Stimulated activated CD8-positive, alpha-beta memory T cell treated with anti-CD3 and anti-CD28 coated beads, Interleukin-12 subunit alpha, Interleukin-12 subunit beta, amount 100 ng/mL, for 1 hour (primary cell): Measurements from ENCODE around the gene COX15.
A peak's percentile ranks its signal among the peaks of the same experiment; 100 is the strongest.
"Not testable (repeated sequence)": the region's sequence is repeated elsewhere in the genome, so short reads cannot be mapped to it uniquely, and the experiment has no call there.

Experiments
- DNase-seq: peaks from one replicate; pipeline ENCODE4 v3.0.0-alpha.2; 2020; ENCODE audit warnings: low read depth

COX15 gene

DNA sequence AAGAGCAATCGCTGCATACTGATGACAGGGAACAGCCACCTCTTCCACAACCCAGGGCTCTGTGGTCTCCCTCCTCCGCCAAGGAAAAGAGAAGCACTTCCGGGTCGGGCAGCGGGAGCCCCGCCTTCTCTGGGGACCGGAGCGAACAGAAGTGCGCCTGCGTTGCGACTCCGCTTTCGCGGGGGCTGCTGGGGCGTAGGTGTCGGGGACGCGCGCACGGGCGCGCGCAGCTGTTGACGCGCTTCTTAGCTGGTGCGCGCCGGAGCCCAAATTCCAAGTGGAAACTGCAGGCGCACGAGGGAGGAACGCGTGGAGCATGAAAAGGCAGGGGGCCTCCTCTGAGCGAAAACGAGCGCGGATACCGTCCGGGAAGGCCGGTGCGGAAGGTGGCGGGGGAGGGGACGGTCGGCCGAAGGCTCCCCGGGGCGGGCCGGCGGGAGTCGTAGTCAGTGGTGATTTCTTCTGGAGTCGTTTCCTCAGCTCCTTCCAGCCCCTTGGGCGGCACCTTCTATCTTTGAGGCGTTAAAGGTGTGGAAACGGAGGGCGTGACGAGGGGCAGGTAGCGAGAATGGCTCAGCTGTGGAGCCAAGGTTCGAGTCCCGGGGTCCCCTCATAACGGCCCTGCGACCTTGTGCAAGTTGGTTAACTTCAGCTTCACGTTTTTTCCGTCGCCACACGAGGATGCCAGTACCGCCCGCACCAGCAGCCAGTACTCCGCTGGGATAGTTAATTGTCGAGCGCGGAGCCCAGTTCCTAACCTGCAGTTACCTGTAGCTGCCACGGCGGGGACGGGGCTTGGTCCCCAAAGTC is at the start of gene COX15, which contains the start of gene CUTC:
Gene COX15 (minus strand): TSS at position 95 of the 810 bp plus-strand sequence. CDS start 78 bp downstream, at position 17.
Gene CUTC (plus strand): TSS at position 202 of the 810 bp plus-strand sequence. CDS start 115 bp downstream, at position 317.
- DNase-seq: peak; percentile 90

DNA sequence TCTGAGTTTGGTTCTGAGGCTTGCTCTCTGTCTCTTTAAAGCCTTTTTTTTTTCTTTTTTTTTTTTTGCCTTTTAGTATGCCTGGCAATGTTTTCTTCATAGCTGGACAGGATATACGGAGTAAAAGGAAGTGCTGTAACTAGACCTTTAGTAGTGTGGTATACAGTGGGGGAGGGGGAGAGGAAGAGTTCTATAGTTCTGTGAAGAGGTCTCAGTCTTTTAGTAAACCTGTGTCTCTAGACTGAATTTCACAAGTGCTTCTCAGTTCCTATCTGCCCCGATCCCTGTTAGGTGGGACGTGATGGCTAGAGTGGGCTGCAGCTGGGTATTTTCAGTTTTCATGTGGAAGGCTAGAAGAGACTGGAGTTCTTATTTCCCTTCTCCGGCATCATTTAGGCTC is 47.4 kb upstream of the COX15 start:
- DNase-seq: no peak

DNA sequence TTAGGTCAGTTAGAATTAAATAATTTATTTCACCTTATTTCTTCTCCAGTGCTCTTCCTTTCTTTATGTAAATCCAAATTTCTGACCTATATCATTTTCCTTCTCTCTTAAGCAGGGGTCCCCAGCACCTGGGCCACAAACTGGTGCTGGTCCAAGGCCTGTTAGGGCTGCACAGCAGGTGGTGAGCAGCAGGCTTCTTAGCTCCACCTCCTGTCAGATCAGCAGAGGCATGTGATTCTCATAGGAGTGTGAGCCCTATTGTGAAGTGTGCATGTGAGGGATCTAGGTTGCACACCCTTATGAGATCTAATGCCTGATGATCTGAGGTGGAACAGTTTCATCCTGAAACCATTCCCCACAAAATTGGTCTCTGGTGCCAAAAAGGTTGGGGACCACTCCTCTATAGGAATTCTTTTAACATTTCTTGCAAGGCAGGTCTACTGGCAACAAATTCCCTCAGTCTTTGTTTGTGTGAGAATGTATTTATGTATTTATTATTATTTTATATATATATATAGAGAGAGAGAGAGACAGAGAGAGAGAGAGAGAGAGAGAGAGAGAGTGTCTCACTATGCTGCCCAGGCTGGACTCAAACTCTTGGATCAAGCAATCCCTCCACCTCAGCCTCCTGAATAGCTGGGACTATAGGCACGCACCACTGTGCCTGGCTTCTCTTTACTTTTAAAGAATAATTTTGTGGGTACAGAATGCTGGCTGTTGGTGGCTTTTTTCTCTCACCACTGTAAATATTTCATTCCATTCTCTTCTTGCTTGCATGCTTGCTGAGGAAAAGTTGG is 46.2 kb upstream of the COX15 start:
- DNase-seq: no peak

DNA sequence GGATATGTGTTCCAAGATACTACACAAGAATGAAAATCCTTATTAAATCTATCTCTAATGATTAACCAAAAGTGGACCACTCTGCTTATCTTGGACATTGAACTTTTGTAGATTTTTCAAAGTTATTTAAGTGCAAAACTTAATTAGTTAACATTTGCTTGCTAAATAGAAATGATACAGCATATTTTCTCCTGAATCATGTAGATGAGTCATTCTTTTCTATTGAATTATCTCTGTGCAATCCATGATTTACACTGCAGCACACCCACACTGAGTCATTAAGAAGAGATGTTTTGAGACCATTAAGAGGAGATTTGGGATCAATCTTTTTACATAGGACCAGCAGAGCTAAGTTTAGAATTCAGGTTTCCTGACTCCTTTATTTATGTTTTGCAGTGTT is 43.9 kb upstream of the COX15 start:
- no peak for DNase-seq

DNA sequence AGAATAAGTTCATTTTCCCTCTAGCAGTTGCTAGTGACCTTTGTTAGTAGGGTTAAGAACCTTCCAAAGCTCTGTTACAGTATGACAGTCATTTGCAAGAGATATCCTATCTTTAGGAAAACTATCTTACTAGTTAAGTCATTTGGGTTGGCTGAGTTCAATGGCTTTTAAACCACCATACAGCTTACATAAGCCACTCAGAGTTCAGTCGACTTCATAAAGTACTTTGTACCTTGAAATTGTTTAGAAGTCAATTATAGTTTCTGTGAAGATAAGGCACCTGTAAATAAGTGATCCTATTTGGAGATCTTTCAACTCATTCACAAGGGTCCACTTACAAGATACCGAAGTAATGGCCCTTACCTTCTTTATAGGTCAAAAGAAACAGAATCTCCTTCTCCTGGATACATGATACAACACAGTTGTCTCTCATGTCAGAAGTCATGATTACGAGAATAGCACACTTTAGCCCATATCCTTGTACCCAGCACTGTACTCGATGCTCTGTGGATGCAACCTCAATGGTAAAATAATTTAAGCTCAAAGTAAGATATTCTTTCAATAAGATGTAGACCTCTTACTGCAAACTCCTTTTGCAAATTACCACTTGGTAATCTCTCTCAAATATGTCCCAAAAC is 38.6 kb upstream of the COX15 start:
- DNase-seq: no peak

DNA sequence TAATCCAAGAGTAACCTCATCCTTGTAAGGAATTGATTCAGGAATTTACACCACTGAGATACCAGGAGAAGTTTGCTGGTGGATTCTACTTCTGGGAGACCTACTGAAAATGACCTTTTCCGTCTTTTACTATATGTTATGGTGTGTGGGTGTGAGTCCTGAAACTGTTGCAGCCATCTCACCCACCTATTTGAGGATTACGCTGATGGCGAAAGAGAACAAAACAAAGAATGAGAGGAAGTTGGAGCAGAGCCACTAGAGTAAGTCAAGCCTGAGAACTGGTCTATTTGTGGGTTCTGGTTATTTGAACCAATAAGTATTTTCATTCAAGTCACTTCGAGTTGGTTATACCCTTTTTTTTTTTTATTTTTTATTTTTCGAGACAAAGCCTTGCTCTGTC is 37.8 kb upstream of the COX15 start:
- no peak for DNase-seq

DNA sequence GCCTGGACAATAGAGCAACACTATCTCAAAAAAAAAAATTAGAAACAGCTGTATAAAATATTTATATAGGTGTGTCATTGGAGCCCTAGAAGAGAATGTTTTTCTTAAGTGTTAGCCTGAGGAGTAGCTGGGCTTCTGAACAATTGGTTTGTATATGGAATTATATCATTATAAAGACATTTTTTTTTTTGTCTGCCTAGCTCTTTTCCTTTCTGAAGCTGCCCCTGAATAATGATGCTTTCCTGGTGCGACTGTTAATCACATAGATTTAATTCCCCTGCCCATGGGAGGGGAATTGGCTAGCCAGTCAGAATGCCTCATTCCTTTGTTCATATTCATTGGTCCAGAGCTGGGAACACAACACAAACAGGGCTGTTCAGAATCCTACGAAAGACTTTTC is 36.6 kb upstream of the COX15 start:
- no peak for DNase-seq

DNA sequence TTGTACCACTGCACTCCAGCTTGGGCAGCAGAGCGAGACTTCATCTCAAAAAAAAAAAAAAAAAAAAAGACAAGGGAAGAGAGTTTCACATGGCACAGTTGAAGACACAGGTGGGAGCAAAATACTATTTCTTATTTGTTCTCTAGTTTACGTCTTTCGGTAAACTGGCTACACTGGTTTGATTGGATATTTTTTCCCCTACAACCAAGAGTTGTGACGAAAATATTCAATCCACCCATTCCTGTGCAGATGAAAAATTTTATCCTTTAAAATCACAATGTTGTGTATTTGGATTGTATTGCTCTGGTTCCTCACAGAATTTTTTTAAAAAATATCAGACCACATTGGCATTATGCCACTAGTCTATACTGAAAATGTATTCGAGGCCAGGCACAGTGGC is 36.0 kb upstream of the COX15 start:
- no peak for DNase-seq

DNA sequence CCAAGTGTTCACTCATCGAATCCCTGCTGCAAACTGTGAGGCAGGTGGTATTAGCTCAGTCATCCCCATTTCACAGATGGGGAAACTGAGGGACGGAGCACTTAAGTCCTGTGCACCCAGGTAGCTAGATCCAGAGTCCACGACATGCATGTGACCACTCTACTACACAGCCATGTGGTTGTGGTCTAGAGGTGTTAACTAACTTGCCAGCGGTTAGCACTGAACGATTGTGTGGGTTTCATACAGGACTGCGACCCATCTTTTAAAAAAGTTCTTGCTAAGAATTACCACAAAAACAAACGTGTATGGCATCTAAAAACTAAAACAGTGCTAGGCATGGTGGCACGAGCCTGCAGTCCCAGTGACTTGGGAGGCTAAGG is 34.4 kb upstream of the COX15 start:
- DNase-seq: no peak

DNA sequence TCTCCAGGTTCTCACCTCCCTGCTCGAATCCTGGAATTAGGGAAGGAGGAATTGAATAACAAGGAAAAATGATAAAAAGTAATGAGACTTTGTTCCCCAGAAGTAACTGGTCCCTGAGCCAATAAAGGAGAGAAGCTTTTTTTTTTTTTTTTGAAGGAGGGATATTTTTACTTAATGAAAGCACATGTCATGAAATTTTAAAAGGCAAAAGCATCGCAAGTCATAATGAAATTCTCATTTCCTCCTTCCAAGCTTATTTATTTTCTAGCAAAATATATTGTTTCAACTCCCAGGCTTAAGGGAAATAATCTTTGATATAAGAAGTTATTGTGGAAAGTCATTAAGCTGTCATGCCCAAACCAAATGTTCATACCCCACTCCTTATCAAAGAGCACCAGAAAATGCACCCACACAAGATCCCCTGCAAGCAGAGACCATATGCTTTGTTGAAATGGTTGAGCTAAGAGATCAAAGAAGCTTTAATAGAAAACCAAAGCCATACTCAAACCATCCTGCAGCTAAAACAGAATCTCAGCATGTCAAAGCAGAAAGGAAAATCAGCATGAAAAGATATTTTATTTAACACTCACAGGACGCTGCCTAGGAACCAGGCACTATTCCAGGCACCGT is 33.9 kb upstream of the COX15 start:
- no peak for DNase-seq

DNA sequence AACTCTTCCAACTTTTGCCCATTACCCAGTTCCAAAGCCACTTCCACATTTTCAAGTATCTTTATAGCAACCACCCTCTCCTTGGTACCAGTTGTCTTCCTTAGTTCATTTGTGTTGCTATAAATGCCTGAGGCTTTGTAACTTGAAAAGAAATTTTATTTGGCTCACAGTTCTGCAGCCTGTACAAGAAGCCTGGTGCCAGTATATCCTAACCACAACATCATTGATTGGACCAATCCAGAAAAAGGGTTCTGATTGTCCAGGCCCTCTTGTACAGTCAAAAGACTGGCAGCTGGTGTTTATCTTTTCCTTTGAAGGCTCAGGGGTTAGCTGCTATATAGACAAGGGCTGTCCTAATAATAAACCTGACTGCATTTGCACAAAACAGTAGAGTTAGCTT is 29.4 kb upstream of the COX15 start:
- no peak for DNase-seq

DNA sequence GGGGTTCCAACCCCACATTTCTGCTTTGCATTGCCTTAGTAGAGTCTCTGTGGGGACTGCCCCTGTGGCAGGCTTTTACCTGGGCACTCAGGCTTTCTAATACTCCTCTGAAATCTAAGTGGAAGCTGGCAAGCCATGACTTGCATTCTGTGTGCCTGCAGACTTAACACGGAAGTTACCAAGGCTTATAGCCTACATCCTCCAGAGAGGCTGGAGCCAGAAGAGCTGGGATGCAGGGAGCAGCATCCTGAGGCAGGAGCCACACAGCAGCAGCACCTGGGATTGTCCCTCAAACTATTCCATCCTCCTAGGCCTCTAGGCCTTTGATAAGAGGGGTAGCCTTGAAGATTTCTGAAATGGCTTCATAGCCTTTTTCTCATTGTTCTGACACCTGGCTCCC is 28.4 kb upstream of the COX15 start:
- DNase-seq: no peak

DNA sequence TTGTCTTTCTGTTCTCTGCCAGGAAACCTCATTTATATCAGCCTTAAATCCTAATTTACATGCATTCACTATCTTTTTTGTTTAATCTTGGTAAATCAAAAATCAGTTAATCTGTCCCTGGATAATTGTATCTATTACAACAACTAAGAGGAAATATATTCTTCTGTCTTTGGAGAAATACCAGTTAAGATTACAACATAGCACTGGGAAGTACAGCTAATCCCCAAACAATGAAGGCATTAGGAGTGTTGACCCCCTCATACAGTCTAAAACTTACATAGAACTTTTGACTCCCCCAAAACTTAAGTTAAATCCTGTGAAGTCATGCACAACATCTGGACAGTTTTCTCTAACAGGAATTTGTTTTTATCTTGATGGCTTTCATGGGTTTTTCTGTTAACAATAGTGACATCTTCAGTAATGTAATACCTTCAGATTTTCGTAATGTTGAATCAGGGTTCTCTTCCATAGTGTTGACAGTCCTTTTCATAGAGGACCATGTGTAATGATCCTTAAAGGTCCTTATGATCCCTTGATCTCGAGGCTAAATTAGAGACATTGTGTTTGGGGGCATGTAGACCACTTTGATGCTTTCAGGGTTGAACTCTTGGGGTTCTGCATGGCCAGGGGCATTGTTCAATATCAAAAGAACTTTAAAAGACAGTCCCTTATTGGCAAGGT is 26.4 kb upstream of the COX15 start:
- no peak for DNase-seq

DNA sequence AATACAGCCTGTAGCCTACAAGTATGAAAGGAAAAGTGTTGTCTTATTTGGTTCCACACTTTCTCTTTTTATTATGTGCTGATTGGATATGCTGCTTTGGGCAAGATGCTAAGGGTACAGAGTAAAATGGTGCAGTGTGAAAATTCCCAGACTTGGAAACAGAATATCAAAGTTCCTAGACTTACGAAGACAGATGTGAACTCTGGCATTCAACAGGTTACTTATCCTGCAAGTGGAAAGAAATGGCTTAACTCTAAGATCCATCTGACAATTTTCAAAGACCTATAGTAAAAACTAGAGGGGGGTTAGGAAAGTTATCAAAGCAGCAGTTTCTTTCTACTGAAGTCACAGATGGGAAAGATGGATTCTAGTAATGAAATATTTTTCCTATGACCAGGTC is 24.2 kb upstream of the COX15 start:
- DNase-seq: no peak

DNA sequence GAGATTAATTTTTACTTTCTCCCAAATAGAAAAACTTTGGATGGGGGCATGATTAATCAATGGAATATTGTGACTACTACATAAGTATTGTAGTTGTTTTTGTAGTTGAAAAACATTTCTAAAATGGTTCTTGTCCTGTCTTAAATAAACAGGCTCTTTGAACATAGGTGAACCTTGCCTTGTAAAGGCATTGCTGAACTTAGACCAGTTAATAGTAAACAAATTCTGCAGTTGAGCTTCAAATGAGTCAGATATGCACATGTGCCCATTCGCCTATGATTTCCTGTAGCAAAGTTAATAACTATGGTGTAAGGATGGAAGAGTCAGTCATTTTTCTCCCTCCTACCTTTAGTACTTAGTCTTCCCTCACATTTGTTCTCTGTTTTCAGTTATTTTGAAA is 22.7 kb upstream of the COX15 start:
- no peak for DNase-seq

DNA sequence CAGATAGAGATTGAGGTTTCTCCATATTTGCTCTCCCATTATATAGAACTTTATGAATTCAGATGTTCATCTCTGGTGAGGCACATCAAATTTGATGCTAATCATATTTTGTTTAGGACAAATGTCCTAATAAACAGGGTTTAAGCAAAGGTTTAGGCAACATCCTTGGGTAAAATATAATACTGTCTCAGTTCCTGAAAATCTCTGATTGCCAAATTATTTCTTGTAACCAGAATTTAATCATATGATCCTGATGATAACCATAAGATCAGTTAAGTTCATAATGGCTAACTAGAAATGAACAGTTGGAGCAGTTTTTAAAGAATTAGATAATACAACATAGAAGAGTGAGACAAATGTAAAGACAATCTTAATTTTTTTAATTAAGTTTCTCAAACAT is 18.7 kb upstream of the COX15 start:
- no peak for DNase-seq

DNA sequence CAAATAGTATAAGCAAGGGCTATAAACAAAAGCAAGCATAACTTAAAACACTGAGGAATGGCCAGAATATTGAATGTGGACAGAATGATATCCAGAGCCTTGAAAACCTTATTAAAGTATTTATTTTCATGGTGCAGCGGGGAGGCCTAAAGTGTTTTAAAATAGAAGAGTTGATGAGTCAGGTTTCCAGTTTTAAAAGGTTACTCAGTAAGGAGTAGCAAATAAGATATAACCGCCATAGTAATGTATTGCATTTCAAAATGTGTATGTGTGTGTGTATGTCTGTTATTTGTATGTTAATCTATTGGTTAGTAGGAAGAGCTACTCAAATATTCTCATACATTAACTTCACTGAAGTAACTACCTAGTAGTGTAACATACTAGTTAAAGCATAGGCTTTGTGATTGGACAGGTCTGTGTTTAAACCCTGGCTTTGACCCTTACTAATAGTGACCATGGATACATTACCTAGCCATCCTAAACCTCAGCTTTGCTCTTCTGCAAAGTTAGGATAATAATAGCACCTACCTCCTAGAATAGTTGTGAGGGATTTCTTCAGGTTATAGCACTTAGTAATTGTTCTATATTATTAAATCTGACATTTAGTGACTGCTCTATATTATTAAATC is 17.0 kb upstream of the COX15 start:
- DNase-seq: no peak

DNA sequence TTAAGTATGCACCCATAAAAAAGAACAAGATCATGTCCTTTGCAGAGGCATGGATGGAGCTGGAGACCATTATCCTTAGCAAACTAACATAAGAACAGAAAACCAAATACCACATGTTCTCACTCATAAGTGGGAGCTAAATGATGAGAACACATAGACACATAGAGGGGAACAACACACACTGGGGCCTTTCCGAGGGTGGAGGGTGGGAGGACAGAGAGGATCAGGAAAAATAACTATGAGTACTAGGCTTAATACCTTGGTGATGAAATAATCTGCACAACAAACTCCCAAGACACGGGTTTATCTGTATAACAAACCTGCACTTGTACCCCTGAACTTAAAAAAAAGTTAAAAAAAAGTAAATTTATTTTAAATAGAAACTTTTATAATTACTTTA is 14.2 kb upstream of the COX15 start:
- DNase-seq: not testable (repeated sequence)

DNA sequence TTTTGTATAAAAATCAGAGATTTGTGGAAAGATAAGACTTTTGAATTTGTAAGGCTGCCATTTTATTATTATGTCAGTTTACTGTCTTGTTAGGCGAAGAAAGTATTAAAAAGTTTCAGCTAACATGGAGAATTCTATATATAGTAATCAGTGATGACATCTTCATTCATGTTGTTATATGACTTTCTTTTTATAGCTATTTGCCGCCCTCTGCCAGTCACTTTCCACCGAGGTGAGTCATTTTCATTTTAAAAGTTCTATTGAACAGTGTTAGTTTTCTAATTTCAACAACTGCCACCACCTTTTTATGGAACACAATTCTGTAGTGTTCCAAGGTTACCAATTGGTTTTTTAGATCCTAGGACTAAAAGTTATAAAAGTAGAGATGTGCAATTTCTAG is 11.9 kb upstream of the COX15 start:
- DNase-seq: no peak

DNA sequence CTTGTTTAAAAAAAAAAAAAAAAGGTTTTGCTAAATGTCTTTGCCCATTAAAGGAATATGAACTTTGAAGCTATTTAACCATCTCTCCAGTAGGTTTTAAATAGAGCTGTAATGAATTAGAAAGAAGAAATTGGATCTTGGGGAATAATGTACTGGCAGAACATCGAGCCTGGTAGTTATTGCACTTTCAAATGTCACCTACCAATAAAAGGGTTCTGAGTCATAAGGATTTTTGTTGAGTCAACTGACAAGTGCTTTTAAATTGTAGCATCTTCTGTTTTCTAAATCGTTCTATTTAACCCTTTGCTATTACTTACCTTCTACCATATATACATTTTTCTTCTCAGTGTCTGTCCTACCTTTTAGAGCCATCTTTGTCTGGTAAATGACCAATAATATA is 10.8 kb upstream of the COX15 start:
- DNase-seq: no peak

DNA sequence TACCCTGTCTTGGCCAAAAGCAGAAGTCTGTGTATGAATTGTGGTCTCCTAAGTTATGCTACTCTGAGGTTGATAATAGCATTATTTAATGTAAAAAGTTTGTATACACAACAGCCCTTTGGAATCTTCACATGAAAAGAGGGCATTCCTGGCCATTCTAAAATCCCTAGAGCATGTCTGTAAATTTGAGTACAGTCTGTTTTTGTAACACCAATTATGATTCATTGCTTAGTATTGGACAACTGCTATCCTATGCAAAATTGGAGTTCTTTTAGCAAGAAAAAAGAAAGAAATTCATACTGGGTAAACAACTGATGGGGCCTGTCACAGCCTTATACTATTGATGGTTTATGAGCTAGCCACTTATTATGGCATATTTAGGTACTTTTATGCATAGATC is 10.3 kb upstream of the COX15 start:
- DNase-seq: no peak
